CD4-positive, alpha-beta T cell treated with Interleukin-6 for 4 hours (primary cell): ENCODE measurements around the gene CEP170B.
"Not testable (repeated sequence)": the region's sequence is repeated elsewhere in the genome, so short reads cannot be mapped to it uniquely, and the experiment has no call there.

Experiments used
- DNase-seq: peaks from one replicate; pipeline ENCODE4 v3.0.0-alpha.2; 2020; ENCODE audit warnings: mixed read lengths

CEP170B gene

GRCh38 chr14:104892531-104893434 is 27.7 kb downstream of the CEP170B start:
- no peak for DNase-seq

DNA sequence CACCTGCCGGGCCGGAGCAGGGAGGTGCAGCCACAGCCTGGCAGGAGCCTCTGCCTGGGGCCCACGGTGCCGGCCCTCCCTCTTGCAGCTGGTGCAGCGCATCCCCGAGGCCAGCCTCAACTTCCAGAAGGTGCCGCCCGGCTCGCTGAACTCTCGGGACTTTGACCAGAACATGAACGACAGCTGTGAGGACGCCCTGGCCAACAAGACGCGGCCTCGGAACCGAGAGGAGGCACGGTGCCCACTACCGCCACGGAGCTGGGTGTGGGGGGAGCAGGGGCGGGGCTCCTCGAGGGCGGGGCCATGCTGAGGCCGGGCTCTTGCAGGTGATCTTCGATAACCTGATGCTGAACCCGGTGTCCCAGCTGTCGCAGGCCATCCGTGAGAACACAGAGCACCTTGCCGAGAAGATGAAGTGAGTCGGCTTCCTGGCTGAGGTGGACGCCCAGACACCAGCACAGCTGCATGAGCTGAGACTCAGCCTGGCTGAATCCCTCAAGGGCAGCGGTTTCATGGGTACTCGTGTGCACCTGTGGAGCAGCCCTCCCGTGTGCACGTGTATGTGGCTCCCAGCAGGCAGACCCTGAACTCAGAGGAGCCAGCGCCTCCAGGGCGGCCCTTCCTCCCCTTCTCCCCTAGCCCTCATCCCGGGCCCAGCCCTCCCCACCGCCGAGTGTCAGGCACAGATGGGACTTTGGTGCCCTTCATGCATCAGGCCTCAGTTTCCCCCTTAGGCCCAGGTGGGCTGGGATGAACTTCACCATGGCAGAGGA is 28.6 kb downstream of the CEP170B start:
- DNase-seq: no peak

DNA sequence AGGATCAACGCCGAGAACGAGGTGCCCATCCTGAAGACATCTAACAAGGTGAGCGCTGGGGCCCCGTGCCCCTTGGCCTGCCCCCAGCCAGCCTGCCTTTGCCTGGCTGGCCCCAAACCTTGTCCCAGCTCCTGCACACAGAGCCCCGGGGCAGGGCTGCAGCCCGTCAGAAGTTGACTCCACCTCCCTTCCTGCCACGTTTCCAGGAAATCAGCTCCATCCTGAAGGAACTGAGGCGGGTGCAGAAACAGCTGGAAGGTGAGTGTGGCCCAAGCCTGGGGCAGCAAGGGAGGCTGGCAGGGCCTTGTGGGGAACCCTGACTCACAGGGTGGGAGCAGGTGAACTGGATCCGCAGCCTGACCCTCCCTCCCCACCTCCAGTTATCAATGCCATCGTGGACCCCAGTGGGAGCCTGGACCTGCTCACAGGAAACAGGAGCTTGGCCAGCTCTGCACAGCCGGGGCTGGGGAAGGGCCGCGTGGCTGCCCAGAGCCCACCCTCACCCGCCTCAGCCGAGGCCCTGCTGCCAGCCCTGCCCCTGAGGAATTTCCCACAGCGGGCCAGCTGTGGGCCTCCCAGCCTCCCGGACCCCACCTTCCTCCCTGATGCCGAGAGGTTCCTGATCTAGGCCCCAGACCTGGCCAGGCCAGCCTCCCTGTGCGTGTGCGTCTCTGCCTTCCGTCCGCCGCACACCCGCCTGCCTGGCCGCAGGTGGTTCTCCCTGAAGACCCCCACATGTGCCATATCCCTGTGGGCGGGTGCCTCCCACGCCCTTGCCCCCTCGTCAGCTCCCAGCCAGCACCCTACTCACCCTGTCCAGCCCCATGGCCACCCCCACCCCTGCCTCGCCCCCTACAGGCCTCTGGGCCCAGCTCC is 29.5 kb downstream of the CEP170B start:
- DNase-seq: no peak

DNA sequence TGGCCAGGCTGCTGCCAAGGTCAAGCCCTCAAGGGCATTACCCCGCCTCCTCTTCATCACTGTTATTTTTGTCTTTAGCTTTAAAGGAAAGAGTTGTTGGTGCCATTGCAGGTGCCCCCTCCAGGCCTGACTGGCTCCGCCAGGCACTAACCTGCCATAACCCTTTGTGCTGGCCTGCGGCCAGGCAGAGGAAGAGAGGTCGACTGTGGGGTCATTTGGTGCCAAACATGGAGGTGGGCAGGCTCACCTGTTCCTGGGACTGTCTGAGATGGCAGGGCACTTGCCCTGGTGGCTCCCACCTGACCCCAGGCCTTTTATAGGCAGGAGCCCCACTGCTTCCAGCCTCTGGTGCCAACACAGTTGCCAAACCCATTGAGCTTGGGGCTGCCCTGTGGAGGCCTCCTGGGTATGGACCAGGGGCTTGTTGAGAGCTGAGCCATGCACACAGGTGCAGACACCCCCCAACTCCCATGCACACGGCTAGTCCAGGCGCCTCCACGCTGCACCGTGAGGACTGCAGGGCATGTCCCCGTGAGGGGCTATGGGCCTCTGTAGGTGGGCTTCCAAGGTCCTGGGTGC is 30.2 kb downstream of the CEP170B start:
- no peak for DNase-seq

DNA sequence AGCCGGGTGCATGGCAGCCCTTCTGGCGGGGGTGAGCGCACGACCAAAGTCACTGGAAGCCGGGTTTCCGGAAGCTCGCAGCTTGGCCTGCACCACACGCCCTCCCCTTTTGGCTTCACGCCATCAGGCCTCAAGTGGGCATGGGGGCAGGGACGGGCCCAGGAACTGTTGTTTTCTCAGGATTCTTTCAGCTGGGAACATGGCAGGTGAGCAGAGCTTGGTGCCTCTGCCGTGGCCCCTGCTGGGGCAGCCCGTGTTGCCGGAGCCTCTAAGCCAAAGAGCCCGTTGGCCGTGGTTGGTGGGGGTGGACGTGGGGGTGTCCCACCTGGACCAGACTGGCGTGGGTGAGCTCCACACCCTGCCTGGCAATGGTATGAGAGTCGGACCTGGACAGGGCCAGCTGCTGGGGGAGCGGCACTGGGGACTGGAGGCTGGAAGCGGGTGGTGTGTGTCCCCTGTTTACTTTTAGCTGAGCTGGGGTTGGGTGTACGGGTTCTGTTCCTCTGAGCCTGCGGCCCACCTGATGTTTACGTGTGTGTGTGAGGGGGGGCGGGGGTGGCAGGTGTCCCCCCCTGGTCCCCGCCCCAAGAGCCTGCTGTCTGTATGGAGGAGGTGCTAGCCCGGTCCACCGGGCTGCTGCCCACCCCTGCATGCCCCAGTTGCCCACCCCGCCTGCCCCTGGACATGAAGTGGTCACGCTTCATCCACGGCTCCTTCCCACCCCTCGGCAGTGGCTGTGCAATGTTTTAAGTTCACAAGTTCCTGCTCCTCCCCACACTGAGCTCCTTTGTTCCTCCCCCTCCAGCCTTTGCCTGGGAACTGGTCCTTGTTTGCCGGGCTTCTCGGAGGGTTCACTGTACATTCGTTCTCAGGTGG is 31.0 kb downstream of the CEP170B start:
- no peak for DNase-seq

DNA sequence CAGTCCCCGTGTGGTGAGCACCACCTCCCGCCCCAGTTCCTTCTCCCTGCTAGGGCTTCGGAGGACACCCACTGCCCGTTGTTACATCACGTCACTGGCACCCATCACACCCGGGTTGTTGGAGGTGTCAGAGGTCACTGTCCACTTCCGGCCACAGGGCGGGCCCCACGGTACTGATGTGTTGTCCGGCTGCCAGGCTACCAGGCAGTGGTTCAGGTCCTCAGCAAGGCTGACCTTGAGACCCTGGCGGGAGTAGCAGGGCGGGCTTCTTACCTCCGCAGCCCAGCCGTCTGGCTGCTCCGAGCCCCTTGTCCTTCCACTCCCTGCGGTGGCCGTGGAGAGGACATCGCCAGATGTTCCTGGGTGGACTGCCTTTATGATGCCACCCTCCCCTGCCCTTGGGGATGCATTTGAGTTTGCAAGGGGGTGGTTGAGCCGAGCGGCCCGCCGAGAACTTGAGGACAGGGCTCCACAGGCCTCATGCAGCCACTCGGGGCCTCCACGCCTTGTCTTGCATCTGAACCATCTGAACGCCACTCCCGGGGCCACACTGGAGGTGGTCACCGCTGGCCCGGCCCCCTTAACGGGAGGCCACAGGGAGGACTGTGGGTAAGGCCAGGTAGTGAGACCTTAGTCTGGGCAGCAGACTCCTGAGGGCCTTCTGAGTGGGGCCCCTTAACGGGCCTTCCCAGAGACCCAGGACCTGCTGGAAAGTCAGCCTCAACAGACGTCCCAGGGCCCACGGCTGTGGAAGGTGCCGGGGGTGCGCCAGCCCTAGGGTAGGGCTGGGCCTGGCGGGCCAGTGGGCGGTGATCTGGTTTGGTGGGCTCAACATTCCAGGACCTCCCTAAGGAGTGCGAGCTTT is 32.5 kb downstream of the CEP170B start:
- no peak for DNase-seq

- DNase-seq: no peak
These were observed 33.1 kb downstream of the CEP170B start for GRCh38 chr14:104898195-104898558.

- DNase-seq: no peak
These were observed 33.9 kb downstream of the CEP170B start for GRCh38 chr14:104898870-104899510.

GRCh38 chr14:104899781-104900180 is 34.7 kb downstream of the CEP170B start:
- no peak for DNase-seq

DNA sequence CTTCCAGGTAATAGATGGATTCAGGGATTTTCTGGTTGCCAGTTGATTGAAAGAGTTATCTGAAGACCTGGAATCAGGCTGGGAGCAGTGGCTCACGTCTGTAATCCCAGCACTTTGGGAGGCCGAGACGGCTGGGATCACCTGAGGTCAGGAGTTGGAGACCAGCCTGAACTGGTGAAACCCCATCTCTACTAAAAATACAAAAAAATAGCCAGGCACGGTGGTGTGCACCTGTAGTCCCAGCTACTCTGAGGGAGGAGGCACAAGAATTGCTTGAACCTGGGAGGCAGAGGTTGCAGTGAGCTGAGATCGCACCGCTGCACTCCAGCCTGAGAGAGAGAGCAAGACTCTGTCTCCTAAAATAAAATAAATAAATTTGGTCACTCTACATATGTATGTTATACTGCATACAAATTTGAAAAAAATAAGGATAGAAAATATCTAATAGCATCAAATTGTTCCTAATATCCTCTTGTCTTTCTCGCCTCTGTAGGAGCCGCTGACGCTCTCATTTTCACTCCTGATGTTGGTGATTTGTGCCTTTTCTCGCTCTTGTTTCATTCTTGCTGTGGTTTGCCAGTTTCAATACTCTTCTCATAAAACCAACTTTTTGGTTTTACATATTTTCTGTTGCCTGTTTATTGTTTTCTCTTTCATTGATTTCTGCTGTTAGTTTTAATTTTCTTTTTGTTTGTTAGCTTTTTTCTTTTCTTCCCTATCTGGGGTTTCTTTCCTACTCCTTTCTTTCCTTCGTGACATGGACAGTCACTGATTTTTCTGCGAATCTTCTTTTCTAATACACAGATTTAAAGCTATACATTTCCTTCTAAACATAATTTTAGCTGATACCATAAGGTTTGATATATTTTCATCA is 35.8 kb downstream of the CEP170B start:
- no peak for DNase-seq

GRCh38 chr14:104903990-104904389 is 38.9 kb downstream of the CEP170B start:
- DNase-seq: no peak

GRCh38 chr14:104904650-104905578 is 39.8 kb downstream of the CEP170B start:
- DNase-seq: not testable (repeated sequence)

DNA sequence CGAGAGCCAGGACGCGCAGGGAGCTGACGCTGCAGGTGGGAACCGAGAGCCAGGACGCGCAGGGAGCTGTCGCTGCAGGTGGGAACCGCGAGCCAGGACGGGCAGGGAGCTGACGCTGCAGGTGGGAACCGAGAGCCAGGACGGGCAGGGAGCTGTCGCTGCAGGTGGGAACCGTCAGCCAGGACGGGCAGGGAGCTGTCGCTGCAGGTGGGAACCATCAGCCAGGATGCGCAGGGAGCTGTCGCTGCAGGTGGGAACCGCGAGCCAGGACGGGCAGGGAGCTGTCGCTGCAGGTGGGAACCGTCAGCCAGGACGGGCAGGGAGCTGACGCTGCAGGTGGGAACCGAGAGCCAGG is 40.5 kb downstream of the CEP170B start:
- not testable (repeated sequence) for DNase-seq

DNA sequence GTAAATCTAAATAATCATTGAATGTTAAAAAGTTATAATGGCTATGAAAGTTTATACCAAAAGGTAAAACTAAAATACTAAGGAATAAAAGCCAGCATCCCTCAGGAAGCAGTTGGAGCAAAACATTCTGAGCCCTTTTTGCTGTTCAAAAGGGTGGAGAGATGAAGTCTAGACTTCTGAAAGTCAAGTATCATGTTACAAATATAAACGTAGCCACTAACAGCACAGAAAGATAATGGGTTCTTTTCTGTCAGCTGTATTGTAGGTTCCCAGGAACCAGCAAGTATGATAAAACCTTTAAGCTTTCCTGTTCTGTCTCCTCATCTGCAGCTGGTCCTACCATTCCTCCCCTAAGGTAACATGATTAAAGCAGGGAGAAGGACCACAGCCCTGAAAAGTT is 43.2 kb downstream of the CEP170B start:
- no peak for DNase-seq

DNA sequence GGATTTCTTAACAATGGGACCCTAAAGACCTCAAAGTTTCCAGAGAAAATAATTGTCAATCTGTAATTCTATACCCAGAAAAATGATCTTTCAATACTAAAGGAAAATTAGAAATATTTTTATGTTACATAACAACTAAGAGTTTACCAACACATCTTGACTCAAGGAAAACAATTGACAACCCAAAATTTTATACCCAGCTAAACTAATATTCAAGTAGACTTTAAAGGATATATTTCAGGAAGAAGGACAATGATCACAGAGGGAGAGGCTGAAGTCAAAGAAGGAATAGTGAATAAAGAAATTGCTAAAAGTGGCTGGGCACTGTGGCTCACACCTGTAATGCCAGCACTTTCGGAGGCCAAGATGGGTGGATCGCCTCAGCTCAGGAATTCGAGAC is 47.0 kb downstream of the CEP170B start:
- DNase-seq: no peak

DNA sequence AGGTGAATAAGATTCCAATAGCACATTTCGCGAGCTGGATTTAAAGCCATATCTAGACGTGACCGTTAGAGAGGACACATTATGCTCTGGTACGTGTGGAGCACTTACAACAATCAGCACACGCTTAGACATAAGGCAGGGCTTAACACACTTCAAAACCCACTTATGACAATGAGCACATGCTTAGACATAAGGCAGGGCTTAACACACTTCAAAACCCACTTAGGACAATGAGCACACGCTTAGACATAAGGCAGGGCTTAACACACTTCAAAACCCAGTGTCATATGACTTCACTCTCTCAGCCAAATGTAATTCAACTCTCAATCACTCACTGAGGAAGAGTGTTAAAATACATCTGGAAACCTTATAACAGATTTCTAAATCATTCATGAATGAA is 48.4 kb downstream of the CEP170B start:
- DNase-seq: no peak

DNA sequence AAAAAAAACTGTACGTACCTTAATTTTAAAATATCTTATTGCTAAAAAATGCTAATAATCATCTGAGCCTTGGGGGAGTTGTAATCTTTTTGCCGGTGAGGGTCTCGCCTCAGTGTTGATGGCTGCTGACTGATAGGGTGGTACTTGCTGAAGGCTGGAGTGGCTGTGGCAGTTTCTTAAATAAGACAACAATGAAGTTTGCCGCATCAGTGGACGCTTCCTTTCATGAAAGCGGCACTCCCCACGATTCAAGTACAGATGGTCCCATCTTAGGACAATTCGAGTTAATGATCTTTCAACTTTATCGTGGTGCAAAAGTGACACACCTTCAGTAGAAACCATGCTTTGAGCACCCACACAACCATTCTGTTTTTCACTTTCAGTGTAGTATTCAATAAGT is 52.0 kb downstream of the CEP170B start:
- no peak for DNase-seq

- no peak for DNase-seq
These were observed 52.9 kb downstream of the CEP170B start for GRCh38 chr14:104917993-104918392.
